Liver (tissue), 9 donors: ENCODE measurements around the gene ZNF213. TPM values are rescaled to one million over a fixed set of nuclear protein-coding genes. Genes with fewer than 3 reads are reported as not detected.

Experiments used
- DNase-seq: peaks from one replicate; pipeline ENCODE4 v3.0.0-alpha.2; 2017; ENCODE audit warnings: low spot score
- H3K27ac ChIP-seq, 2 donors: one replicate each; pipeline ENCODE4 v1.7.0; 2013; ENCODE audit warnings: inconsistent platforms in 2 of 2, low read length in 2 of 2, control low read depth in 1 of 2, low read depth in 1 of 2, mild to moderate bottlenecking in 1 of 2
- H3K27me3 ChIP-seq, 4 donors: one replicate each; pipeline versions ENCODE4 v1.6.1 to v1.7.0; 2013; ENCODE audit warnings: low read length in 3 of 4, inconsistent platforms in 1 of 4, mild to moderate bottlenecking in 1 of 4, moderate library complexity in 1 of 4; ENCODE audit not compliant: control insufficient read depth in 4 of 4, insufficient read depth in 4 of 4
- H3K36me3 ChIP-seq, 4 donors: one replicate each; pipeline versions ENCODE4 v1.6.1 to v1.7.0; 2013; ENCODE audit warnings: low read length in 3 of 4, mild to moderate bottlenecking in 3 of 4, low read depth in 1 of 4, moderate library complexity in 1 of 4; ENCODE audit not compliant: control insufficient read depth in 4 of 4, insufficient read depth in 3 of 4
- H3K4me1 ChIP-seq, 4 donors: one replicate each; pipeline versions ENCODE4 v1.6.1 to v1.7.0; 2013; ENCODE audit warnings: low read length in 3 of 4, mild to moderate bottlenecking in 3 of 4, moderate library complexity in 1 of 4; ENCODE audit not compliant: control insufficient read depth in 4 of 4, insufficient read depth in 4 of 4
- H3K4me3 ChIP-seq, 3 donors: one replicate each; pipeline versions ENCODE4 v1.6.1 to v1.7.0; 2013; ENCODE audit warnings: low read length in 3 of 3, control low read depth in 1 of 3, low read depth in 1 of 3, mild to moderate bottlenecking in 1 of 3
- H3K9ac ChIP-seq, 2 donors: one replicate each; pipeline ENCODE4 v1.7.0; 2013; ENCODE audit warnings: low read length in 2 of 2, mild to moderate bottlenecking in 2 of 2, moderate library complexity in 2 of 2, control low read depth in 1 of 2, low read depth in 1 of 2
- H3K9me3 ChIP-seq, 4 donors: one replicate each; pipeline versions ENCODE4 v1.6.1 to v1.7.0; 2013; ENCODE audit warnings: low read length in 3 of 4; ENCODE audit not compliant: control insufficient read depth in 4 of 4
- CTCF ChIP-seq: fragments of 150-350 bp; IDR thresholded peaks from 2 replicates; pipeline ENCODE4 v1.5.1; 2017; ENCODE audit warnings: improper control_type of control experiment, low read depth, low read length; ENCODE audit not compliant: missing input control
- FOXA2 ChIP-seq: IDR thresholded peaks from 2 replicates; pipeline ENCODE4 v1.6.1; 2016; ENCODE audit warnings: antibody characterized with exemption
- GABPA ChIP-seq, 2 donors: IDR thresholded peaks in 1 of 2; conservative IDR thresholded peaks in 1 of 2; 2 replicates each; pipeline ENCODE4 v1.6.1; 2016; ENCODE audit warnings: antibody characterized with exemption in 2 of 2, mild to moderate bottlenecking in 1 of 2, moderate library complexity in 1 of 2
- HNF4G ChIP-seq: IDR thresholded peaks from 2 replicates; pipeline ENCODE4 v1.6.1; 2016; ENCODE audit warnings: antibody characterized with exemption
- JUND ChIP-seq, 2 donors: IDR thresholded peaks; 2 replicates each; pipeline ENCODE4 v1.6.1; 2016; ENCODE audit warnings: antibody characterized with exemption in 2 of 2
- MAX ChIP-seq: IDR thresholded peaks from 2 replicates; pipeline ENCODE4 v1.6.1; 2016; ENCODE audit warnings: antibody characterized with exemption
- NR2F2 ChIP-seq: IDR thresholded peaks from 2 replicates; pipeline ENCODE4 v1.6.1; 2016; ENCODE audit warnings: antibody characterized with exemption
- RAD21 ChIP-seq, 2 donors: IDR thresholded peaks; 2 replicates each; pipeline ENCODE4 v1.6.1; 2016; ENCODE audit warnings: antibody characterized with exemption in 2 of 2, mild to moderate bottlenecking in 2 of 2
- REST ChIP-seq: IDR thresholded peaks from 2 replicates; pipeline ENCODE4 v1.6.1; 2016; ENCODE audit warnings: antibody characterized with exemption, mild to moderate bottlenecking
- RXRA ChIP-seq, 2 donors: IDR thresholded peaks; 2 replicates each; pipeline ENCODE4 v1.6.1; 2017 to 2018; ENCODE audit warnings: antibody characterized with exemption in 2 of 2, mild to moderate bottlenecking in 1 of 2
- YY1 ChIP-seq: IDR thresholded peaks from 2 replicates; pipeline ENCODE4 v1.6.1; 2016; ENCODE audit warnings: antibody characterized with exemption, mild to moderate bottlenecking
- ZBTB33 ChIP-seq: IDR thresholded peaks from 2 replicates; pipeline ENCODE4 v1.6.1; 2016; ENCODE audit warnings: antibody characterized with exemption
- WGBS: extraction: QIAGEN DNeasy Blood & Tissue Kit; methylation state at CpG from one replicate; pipeline ENCODE4 v1.1.7; 2013; 5-methylcytosine and 5-hydroxymethylcytosine counted together
- polyA plus RNA-seq, 2 donors: library from polyadenylated mRNA; stranded (reverse) in 1 of 2; unstranded in 1 of 2; fragments of 200-250 nt in 1 of 2; fragments of >200 nt in 1 of 2; fragmentation: Nextera tagmentation in 1 of 2; extraction: Ambion mirVana in 1 of 2; gene quantifications; one replicate each; pipeline versions ENCODE4 v1.2.1 to v1.2.3, GENCODE V29; 2013 to 2015
- total RNA-seq, 2 donors: library from RNA; depleted of rRNA; stranded (reverse); fragments of >200 nt; gene quantifications; one replicate each; pipeline ENCODE4 v1.2.3, GENCODE V29; 2014
- donor health status: healthy.
- donor health status: healthy.
- donor health status: healthy.
- donor health status: healthy.
- donor health status: healthy.

Gene ZNF213
- total and polyA plus RNA-seq, 4 donors: 0.56 to 4.5 (median 1.7) TPM

- H3K4me3 ChIP-seq: no peak overlapping the region
- TF ChIP-seq NR2F2 (no peak), GABPA (IDR thresholded peaks at IDR 0.05 in 1 of 2, conservative IDR thresholded peaks at IDR 0.05 in 1 of 2) (no peak), ZBTB33 (no peak), YY1 (no peak), RXRA (IDR thresholded peaks at IDR 0.05) (no peak), HNF4G (no peak), JUND (IDR thresholded peaks at IDR 0.05) (no peak), MAX (no peak), FOXA2 (no peak), REST (no peak)
- peaks cover 11 to 30% (median 21%) of the 10 kb centered on the region in 4 donors for H3K4me1 ChIP-seq
- no peaks in the 10 kb centered on the region for H3K27me3 ChIP-seq
- peaks cover 0 to 16% (median 0%) of the 10 kb centered on the region in 4 donors for H3K36me3 ChIP-seq
- 92% methylated on average over 12 of the region's 12 CpGs for WGBS
- H3K9ac ChIP-seq: no peak overlapping the region
- H3K9me3 ChIP-seq: no peaks in the 10 kb centered on the region
- DNase-seq: no peak
- H3K27ac ChIP-seq: no peak overlapping the region
These were observed 10.8 kb downstream of the ZNF213 start for GRCh38 chr16:3145660-3146059.

- H3K9ac ChIP-seq: no peak overlapping the region
- TF ChIP-seq HNF4G (no peak), RAD21 (IDR thresholded peaks at IDR 0.05) (no peak), CTCF (no peak), FOXA2 (no peak), YY1 (no peak)
- no peak for DNase-seq
- H3K27me3 ChIP-seq: no peaks in the 10 kb centered on the region
- H3K27ac ChIP-seq: no peak overlapping the region
- H3K4me3 ChIP-seq: no peak overlapping the region
- 91% methylated on average over 16 of the region's 16 CpGs for WGBS
- H3K36me3 ChIP-seq: peaks cover 0 to 3% (median 0%) of the 10 kb centered on the region in 4 donors
- peaks cover 11 to 38% (median 25%) of the 10 kb centered on the region in 4 donors for H3K4me1 ChIP-seq
- H3K9me3 ChIP-seq: no peaks in the 10 kb centered on the region
These were observed 12.4 kb downstream of the ZNF213 start for GRCh38 chr16:3147046-3147756.
